HG02852 (cell line): Measurements from ENCODE around the gene SUN2.

Source experiments
- ATAC-seq: cut with Tn5 transposase; IDR thresholded peaks from one replicate; pipeline ENCODE4 v1.9.1; 2021; ENCODE audit warnings: mild to moderate bottlenecking, moderate library complexity; ENCODE audit not compliant: unreplicated experiment

SUN2 gene

GRCh38 chr22:38699143-38699542 lies 56.7 kb downstream of the SUN2 start:
- no peak for ATAC-seq

DNA sequence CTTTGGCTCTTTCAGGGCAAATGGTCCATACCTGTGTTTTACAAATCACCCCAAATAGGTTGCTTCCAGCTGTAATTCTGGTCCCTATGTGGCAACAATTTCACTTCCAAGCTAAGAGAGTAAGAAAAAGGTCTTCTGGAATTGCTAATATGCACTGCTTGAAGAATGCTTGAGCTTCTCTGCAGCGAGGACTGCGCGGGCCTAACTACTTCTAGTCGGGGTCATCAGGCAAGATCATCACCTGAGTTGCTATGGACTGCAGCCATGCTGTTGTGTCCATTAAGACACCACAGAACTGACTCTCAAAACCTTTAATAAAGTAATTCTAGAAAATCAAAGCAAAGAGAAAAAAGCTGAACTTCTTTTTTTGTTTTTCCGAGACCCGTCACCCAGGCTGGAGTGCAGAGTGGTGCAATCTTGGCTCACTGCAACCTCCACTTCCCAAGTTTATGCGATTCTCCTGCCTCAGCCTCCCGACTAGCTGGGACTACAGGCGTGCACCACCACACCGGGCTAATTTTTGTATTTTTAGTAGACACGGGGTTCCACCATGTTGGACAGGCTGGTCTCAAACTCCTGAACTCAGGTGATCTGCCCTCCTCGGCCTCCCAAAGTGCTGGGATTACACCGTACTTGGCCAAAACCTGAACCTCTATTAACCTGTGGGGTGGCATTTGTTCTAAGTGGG lies 57.2 kb downstream of the SUN2 start:
- ATAC-seq, result no peak

DNA sequence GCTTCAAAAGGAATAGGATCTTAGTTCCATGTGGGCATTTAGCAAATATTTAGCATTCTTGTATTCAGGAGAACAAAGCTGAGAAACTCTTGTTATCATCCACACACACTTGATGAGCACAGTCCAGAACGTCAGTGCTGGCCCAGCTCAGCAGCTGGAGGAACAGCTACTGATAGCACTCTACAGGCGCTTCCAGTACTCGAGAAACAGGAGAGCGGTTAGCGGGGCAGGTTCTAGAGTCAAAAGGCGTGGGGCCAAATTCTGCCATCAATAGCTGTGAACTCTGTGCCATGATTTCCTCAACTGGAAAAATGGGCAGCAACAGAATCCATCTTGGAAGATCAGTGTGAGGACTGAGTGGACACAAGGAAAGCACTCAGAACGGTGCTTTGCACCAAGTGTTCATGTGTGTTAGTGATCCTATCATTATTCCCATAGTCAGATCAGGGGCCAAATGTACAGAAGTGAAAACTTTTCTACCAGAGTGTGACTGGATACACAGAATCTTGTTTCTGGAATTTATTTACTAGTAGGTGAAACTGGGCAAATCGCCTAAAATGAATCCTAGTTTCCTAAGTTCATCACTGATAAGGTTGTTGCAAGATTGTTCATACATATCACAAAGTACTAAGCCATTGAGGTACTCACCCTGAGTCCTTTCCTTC lies 58.2 kb downstream of the SUN2 start:
- ATAC-seq, result no peak

GRCh38 chr22:38696606-38697424 lies 59.0 kb downstream of the SUN2 start:
- no peak for ATAC-seq

- no peak for ATAC-seq
Observed at GRCh38 chr22:38694940-38695339, 60.9 kb downstream of the SUN2 start.

DNA sequence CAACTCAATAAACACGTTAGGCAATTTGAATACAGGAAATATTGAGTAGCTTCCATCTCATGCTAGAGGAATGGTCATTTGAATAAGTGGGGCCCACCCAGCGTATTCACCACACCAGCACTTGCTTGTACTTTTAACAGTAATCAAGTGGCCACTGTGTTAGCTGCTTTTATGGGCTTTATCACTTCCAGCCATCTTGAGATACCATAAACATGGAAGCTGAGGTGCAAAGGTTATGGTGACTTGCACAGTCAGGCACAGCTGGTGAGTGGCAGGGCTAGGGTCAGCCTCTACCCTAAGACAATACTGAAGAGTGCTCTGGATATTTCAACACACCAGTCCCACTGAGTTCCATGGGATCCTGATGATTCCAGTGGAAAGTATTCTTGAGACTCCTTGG lies 61.7 kb downstream of the SUN2 start:
- no peak for ATAC-seq

DNA sequence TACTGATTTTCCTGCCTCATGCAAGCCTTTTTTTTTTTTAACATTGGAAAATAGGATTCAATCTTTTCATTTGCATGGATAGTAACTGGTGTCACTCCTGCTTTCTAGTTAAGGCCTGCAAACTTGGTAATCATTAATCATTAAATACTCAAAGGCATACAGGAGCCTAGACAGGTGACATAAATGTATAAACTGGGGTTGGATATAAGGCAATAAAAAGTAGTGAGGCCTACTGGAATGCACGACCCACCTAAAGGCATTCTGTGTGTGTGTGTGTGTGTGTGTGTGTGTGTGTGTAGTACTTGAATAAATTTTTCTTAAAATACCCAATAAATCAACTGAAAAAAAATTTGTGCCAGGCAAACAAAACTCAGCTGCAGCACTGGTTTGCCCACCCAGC lies 66.1 kb downstream of the SUN2 start:
- no peak for ATAC-seq

DNA sequence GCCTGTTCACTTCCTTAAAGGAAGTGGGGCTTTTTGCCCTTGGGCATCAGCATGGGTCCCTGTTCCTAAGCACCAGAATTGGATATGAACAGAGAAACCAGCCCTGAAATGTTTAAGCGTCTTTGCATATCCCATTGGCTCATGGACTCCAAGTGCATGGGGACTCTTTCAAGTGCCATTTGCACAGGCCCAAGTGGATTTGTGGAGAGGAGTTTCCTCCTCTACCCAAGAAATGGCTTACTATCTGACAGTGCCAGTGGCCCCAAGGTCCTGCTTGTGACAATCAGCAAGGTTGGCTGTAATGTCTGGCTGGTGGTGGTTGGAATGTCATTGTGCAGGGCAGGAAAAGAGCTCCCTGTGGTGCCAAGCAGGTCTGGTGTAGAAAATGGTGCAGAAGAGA lies 70.0 kb downstream of the SUN2 start:
- ATAC-seq, result no peak

DNA sequence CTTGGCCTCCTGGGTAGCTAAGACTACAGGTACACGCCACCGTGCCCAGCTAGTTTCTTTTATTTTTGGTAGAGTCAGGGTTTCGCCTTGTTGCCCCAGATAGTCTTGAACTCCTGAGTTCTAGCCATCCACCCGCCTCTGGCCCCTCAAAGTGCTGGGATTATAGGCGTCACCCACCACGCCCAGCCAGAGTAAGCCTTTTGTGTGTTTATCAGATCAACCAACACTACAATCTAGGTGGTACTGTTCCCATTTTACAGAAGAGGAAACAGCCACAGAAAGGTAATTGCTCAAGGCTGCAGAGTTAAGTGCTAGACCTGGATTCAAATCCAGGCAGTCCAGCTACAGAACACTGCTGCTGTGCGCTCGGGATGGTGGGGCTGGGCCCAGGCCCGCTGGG lies 70.9 kb downstream of the SUN2 start:
- ATAC-seq, result no peak
